Glomerular visceral epithelial cell (primary cell): ENCODE data around the gene DYNAP.

Experiments used
- DNase-seq: peaks from one replicate; pipeline ENCODE4 v3.0.0-alpha.2; 2016; ENCODE audit errors: extremely low spot score

The DYNAP gene

DNA sequence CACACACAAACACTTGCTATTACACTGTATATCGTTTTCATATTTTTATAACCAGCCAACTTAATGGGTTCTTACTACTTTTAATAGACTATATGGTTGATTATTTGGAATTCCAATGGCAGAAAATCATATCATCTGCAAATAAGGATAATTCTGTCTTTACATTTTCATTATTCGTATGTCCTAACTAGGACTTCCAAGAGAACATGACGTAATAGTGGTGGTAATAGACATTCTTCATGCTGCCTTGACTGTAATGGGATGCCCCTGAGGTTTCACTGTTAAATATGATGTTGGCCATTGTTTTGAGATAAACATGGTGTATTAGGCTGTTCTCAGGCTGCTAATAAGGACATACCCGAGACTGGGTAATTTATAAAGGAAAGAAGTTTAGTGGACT, 45.2 kb downstream of the DYNAP start:
- DNase-seq, result no peak

- no peak for DNase-seq
Measured at GRCh38 chr18:54641734-54642133, 50.7 kb downstream of the DYNAP start.

DNA sequence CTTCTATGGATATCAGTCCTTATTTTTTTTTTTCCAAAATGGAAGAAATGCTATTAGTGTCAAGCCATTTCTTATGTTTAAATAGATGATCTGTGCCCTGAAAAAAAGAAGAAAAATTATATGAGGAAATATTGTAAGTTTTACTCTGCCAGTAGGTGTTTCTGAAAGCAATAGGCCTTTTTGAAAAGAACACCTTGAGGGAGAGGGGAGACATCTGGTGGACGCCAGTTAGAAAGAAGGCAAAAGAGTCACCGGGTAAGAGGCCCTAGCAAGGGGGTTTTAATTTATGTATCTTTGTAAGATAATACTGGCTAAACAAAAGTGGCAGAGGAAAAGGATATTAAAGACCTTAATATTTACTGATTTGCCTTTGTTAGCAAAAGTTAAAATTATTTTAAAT, 56.1 kb downstream of the DYNAP start:
- peak; percentile 44 for DNase-seq
